Prostate gland (tissue), 2 donors: ENCODE data around the gene HDHD2.

Experiments used
- POLR2A ChIP-seq: fragments of 450-650 bp; IDR thresholded peaks from one replicate; pipeline ENCODE4 v1.6.1; 2016; ENCODE audit warnings: antibody characterized with exemption, mild to moderate bottlenecking
- TF ChIP-seq, protein P1 (sequence below), 4 experiments: fragments of 200-600 bp in 2 of 4; fragments of 450-650 bp in 2 of 4; sonication (generic) in 2 of 4; IDR thresholded peaks; 1 replicate in 3 of 4; 2 replicates in 1 of 4; pipeline ENCODE4 v1.5.1; 2016 to 2019; ENCODE audit warnings: antibody characterized with exemption in 4 of 4, mild to moderate bottlenecking in 2 of 4, moderate library complexity in 2 of 4

DNA sequence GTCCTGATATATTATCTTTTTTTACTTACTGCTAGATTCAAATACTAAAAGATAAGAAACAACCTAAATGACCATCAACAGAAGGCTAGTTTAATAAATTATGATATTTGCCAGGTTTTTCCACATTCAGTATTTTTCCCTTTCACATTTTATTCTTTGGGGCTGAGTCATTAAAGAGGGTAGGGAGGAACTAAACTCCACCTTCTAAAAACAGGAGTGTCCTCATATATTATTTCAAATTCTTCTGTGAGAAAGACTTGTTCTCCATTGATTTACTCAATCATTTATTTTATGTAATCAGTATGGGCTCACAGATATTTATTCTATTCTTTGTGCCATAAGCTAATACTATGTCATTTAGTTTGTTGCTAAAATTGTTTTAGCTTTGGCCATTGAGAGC lies 9.0 kb downstream of the HDHD2 start:
- TF ChIP-seq, protein P1, sequence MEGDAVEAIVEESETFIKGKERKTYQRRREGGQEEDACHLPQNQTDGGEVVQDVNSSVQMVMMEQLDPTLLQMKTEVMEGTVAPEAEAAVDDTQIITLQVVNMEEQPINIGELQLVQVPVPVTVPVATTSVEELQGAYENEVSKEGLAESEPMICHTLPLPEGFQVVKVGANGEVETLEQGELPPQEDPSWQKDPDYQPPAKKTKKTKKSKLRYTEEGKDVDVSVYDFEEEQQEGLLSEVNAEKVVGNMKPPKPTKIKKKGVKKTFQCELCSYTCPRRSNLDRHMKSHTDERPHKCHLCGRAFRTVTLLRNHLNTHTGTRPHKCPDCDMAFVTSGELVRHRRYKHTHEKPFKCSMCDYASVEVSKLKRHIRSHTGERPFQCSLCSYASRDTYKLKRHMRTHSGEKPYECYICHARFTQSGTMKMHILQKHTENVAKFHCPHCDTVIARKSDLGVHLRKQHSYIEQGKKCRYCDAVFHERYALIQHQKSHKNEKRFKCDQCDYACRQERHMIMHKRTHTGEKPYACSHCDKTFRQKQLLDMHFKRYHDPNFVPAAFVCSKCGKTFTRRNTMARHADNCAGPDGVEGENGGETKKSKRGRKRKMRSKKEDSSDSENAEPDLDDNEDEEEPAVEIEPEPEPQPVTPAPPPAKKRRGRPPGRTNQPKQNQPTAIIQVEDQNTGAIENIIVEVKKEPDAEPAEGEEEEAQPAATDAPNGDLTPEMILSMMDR (IDR thresholded peaks at IDR 0.05) = no peak
- no peak for TF ChIP-seq POLR2A
